NCI-H774 (cell line): Measurements from ENCODE around the gene ZNF264.
"Not testable (repeated sequence)": the region's sequence is repeated elsewhere in the genome, so short reads cannot be mapped to it uniquely, and the experiment has no call there.

ENCODE experiments used
- DNase-seq: peaks from one replicate; lab custom pipeline; 2025; lab: John Stamatoyannopoulos, UW

The ZNF264 gene

GRCh38 chr19:57245066-57245465 lies 53.8 kb downstream of the ZNF264 start:
- DNase-seq: no peak

GRCh38 chr19:57245959-57246358 lies 54.7 kb downstream of the ZNF264 start:
- DNase-seq: no peak

- no peak for DNase-seq
Observed at GRCh38 chr19:57248646-57249045, 57.3 kb downstream of the ZNF264 start.

GRCh38 chr19:57249329-57249728 lies 58.0 kb downstream of the ZNF264 start:
- no peak for DNase-seq

- DNase-seq: not testable (repeated sequence)
Observed at GRCh38 chr19:57253767-57254166, 62.5 kb downstream of the ZNF264 start.

- no peak for DNase-seq
Observed at GRCh38 chr19:57262044-57262443, 70.7 kb downstream of the ZNF264 start.

GRCh38 chr19:57263244-57263741 lies 72.0 kb downstream of the ZNF264 start:
- no peak for DNase-seq

- DNase-seq: no peak
Observed at GRCh38 chr19:57267291-57267690, 76.0 kb downstream of the ZNF264 start.

GRCh38 chr19:57269515-57270250 lies 78.4 kb downstream of the ZNF264 start:
- no peak for DNase-seq

- DNase-seq: no peak
Observed at GRCh38 chr19:57271280-57271679, 80.0 kb downstream of the ZNF264 start.
